ENCODE results near the gene UBR7.
"Not testable (repeated sequence)": the region's sequence is repeated elsewhere in the genome, so short reads cannot be mapped to it uniquely, and the experiment has no call there.

The UBR7 gene

DNA sequence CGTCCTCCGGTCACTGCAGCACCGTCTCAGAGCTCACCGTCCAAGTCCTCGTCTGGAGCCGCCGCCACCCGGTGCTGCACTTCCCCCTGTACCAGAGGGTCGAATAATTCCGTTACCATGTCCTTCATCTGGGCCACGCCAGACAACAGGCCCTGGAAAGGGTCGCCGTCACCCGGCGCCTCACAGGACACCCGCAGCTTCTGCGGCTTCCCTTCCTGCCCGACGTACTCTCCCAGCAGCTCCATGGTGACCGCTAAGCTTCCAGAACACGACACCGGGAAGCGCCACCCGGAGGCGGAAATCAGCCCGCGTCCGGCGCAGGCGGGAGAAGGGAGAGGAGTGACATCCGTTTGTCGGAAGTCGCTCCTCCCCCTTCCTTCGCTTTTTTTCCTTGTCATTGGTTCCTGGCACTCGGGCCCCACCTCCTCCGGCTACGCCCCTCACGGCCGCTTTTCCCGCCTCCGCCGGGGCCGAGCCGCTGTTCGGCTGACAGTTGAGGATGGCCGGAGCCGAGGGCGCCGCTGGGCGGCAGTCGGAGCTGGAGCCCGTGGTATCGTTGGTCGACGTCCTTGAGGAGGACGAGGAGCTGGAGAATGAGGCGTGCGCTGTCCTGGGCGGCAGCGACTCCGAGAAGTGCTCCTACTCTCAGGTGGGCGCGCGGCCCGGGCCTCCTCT, at the start of gene UBR7, which contains the start of gene GON7:
Gene UBR7 (plus strand): TSS at position 464 of the 675 bp plus-strand sequence. CDS start 36 bp downstream, at position 500.
Gene GON7 (minus strand): TSS at position 273 of the 675 bp plus-strand sequence. CDS start 28 bp downstream, at position 245.
- DNase-seq (ENCODE audit: low spot score): peak; percentile 98

DNA sequence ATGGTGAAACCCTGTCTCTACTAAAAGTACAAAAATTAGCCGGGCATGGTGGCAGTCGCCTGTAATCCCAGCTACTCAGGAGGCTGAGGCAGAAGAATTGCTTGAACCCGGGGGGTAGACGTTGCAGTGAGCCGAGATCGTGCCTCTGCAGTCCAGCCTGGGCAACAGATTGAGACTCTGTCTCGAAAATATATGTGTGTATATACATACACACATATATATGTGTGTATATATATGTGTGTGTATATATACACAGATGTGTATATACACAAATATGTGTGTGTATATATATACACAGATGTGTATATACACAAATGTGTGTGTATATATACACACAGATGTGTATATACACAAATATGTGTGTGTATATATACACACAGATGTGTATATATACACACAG, 48.7 kb upstream of the UBR7 start:
- not testable (repeated sequence) for DNase-seq (ENCODE audit: low spot score)

- DNase-seq (ENCODE audit: low spot score): not testable (repeated sequence)
These were observed 47.3 kb upstream of the UBR7 start for GRCh38 chr14:93159625-93160352.

DNA sequence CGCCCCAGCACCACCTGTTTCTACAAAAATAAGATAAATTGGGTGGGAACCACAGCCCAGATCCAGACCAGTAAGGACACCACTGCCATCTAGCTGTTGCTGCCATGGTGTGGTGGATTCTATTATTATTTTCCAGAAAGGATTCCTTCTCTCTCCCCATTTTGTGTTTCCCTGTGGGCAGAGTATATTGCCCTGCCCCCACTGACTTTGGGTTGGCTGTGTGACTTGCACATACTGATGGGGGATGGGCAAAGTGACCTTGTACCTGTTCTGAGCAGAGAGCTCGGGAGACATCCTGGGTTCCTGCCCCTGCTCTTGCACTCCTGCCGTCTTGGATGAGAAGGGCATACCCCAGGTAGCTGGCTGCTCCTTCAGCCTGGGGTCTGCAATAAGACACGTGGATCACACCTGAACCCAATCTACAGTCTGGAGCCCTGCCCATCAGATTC, 46.7 kb upstream of the UBR7 start:
- DNase-seq (ENCODE audit: low spot score): no peak

DNA sequence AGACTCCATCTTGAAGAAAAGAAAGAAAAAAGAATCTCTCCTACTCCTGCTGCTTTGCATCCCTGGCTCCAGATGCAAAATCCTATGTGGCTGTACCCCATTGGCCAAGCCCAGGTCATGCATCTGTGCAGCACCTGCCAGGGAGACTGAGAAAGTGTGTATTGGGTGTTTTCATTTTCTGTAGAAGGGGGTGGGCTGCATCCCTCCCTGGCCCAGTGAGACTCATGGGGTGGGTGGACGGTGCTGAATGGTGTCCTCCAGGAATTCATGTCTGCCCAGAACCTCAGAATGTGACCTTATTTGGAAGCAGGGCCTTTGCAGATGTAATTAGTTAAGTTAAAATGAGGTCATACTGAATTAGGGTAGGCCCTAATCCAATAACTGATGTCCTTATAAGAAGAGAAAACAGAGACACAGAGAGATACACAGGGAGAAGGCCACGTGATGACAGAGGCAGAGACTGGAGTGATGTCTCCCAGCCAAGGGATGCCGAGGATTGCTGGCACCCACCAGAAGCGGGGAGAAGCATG, 45.6 kb upstream of the UBR7 start:
- DNase-seq (ENCODE audit: low spot score): no peak

GRCh38 chr14:93163564-93163963, 43.5 kb upstream of the UBR7 start:
- no peak for DNase-seq (ENCODE audit: low spot score)

DNA sequence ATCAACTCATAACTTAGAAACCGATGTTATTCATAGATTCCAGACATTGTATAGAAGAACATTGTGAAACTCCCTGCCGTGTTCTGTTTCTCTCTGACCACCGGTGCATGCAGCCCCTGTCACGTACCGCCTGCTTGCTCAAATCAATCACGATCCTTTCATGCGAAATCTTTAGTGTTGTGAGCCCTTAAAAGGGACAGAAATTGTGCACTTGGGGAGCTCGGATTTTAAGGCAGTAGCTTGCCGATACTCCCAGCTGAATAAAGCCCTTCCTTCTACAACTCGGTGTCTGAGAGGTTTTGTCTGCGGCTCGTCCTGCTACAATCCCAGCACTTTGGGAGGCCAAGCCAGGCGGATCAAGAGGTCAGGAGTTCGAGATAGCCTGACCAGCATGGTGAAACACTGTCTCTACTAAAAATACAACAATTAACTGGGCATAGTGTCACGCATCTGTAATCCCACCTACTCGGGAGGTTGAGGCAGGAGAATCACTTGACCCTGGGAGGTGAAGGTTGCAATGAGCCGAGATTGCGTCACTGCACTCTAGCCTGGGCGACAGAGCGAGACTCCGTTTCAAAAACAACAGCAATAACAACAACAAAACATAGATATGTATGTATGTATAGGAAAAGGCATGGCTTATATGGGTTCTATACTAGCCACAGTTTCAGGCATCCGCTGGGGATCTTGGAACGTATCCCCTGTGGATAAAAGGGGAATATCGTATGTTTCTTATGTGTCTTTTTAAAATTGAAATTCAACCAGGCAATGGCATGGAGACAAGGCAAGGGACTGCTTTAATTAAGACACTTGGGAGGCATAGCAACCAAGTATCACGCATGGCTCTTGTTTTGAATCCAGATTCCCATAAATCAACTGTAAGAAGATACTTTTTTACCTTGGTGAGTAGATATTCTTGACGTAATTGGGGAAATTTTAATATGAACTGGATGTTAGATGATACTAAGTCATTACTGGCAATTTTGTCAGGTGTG, 41.5 kb upstream of the UBR7 start:
- DNase-seq (ENCODE audit: low spot score): not testable (repeated sequence)

GRCh38 chr14:93168610-93169009, 38.4 kb upstream of the UBR7 start:
- DNase-seq (ENCODE audit: low spot score): not testable (repeated sequence)

DNA sequence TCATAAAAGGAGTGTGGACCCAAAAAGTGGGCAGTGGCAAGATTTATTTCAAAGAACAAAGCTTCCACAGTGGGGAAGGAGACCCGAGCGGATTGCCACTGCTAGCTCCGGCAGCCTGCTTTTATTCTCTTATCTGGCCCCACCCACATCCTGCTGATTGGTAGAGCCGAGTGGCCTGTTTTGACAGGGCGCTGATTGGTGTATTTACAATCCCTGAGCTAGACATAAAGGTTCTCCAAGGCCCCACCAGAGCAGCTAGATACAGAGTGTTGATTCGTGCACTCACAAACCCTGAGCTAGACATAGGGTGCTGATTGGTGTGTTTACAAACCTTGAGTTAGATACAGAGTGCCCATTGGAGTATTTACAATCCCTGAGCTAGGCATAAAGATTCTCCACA, 37.4 kb upstream of the UBR7 start:
- not testable (repeated sequence) for DNase-seq (ENCODE audit: low spot score)

- DNase-seq (ENCODE audit: low spot score): not testable (repeated sequence)
These were observed 36.9 kb upstream of the UBR7 start for GRCh38 chr14:93170141-93170540.

DNA sequence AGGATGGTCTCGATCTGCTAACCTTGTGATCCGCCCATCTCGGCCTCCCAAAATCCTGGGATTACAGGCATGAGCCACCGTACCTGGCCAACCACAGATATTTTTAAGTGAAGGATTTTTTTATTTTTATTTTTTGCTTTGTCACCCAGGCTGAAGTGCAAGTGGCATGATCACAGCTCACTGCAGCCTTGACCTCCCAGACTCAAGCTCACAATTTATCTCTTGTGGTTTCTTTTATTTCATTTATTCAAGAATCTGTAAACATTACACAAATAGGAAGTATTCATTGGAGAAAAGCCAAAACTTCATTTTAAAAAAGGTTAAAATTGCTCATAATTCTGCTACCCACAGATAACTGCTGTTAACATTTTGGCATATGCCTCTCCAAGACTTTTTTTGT, 35.7 kb upstream of the UBR7 start:
- no peak for DNase-seq (ENCODE audit: low spot score)

DNA sequence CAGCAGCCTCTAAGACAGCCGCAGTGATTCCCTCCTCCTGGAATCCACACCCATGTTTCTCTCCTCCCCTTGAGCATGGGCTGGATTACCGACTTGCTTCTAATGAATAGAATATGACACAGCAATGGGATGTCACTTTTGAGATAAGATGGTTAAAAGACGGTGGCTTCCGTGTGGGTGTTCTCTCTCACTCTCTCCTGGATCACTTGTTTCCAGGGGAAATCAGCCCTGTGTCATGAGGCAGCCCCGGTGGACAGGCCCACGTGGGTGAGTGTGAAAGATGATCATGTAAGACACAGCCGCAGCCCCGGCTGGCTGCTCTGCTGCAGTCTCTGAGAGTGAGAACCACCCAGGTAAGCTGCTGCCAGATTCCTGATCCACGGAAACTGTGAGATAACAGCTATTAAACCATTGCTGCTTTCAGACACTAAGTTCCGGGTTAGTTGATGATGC, 33.1 kb upstream of the UBR7 start:
- DNase-seq (ENCODE audit: low spot score): no peak

- DNase-seq (ENCODE audit: low spot score): not testable (repeated sequence)
These were observed 32.3 kb upstream of the UBR7 start for GRCh38 chr14:93174731-93175130.

DNA sequence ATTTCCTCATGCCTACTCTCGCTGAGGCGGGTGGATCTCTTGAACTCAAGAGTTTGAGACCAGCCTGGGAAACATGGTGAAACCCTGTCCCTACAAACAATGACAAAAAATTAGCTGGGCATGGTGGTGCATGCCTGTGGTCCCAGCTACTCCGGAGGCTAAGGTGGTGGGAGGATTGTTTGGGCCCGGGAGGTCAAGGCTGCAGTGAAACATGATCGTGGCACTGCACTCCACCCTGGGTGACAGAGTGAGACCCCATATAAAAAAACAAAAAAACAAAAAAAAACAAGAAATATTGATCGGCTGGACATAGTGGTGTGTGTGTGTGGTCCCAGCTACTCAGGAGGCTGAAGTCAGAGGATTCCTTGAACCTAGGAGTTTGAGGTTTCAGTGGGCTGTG, 31.6 kb upstream of the UBR7 start:
- DNase-seq (ENCODE audit: low spot score): no peak

GRCh38 chr14:93183596-93184317, 23.3 kb upstream of the UBR7 start:
- no peak for DNase-seq (ENCODE audit: low spot score)

DNA sequence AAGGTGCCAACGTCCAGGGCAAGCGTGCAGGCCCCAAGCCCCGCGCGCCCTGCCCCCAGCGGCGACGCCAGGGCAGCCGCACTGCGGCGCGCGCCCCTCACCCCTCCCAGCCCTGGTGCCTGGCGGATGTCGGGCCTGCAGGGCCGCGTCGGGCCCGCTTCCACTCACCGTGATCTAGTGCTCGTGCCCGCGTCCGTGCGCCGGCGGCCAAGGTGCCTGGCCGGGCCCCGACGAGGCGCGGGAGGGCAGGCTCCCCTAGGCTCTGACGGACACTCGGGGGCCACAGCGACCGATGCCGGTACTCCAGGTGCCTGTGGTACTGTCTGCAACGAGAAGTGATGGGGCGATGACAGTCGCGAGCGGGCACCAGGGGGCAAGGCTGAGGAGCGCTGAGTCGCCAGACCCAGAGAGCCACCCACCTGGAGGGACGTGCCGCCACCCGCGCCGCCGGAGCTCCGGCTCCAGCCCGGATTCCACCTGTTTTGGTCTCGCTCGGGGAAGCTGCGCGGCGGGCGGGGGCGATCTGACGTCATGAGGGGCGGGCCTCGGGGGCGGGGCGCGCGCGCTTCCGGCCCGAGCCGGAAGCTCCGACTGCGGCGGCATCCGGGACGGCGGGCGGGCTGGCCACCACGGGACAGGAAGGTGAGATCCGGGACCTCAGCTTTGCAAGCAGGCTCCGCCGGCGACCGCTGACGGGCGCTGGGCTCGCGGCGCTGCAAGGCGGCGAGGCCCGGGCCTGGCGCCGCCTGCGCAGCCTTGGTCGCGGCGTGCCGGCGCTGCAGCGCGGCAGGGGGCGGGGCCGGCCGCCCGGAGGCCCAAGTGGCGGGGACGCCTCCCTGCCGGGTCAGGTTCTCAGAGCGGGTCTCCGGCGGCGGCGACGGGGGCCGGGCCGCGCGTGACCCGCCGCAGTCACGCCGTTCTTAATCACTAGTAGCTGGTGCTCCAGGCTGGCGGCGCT, 22.4 kb upstream of the UBR7 start, which contains the start of the genes LYSET and MOAP1:
Gene LYSET (plus strand): TSS at position 927 of the 958 bp plus-strand sequence. CDS start 89 bp downstream, outside the sequence.
Gene MOAP1 (minus strand): TSS at position 507 of the 958 bp plus-strand sequence. CDS start 655 bp downstream, outside the sequence.
- DNase-seq (ENCODE audit: low spot score): peak; percentile 69

- peak; percentile 48 for DNase-seq (ENCODE audit: low spot score)
These were observed 21.7 kb upstream of the UBR7 start for GRCh38 chr14:93185349-93185720.

DNA sequence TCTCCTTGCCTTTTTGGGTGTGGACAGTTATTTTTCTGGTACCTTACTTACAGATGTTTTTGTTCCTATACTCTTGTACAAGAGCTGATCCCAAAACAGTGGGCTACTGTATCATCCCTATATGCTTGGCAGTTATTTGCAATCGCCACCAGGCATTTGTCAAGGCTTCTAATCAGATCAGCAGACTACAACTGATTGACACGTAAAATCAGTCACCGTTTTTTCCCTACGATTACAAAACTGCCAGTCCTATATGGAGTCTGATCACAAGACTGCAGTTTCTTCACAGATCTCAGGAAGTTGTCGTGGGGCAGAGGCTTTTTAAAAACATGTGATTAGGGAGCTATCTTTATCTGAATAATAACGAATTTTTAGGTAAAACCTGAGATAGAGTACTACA, 20.6 kb upstream of the UBR7 start:
- DNase-seq (ENCODE audit: low spot score): no peak

- DNase-seq (ENCODE audit: low spot score): no peak
These were observed 20.1 kb upstream of the UBR7 start for GRCh38 chr14:93186956-93187355.

All from pons (tissue), 1 donor.